ENCODE results near the gene CDKN2A. TPM values are rescaled to one million over a fixed set of nuclear protein-coding genes. Genes with fewer than 3 reads are reported as not detected.

CDKN2A gene
- polyA plus RNA-seq, 1 donor from 2014 or later: not detected

DNA sequence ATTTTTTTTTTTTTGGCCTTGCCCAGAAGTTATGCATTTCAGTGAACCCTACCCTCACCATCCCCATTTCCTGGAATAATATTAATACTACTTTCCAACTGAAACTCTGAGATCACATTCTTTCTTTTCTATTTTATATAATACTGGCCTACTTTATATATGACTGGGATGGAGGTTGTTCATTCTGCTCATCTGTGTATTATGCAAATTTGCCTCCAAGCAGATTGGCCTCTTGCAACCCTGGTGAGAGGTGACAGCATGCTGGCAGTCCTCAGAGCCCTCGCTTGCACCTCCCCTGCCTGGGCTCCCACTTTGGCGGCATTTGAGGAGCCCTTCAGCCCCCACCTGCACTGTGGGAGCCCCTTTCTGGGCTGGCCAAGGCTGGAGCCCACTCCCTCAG lies 35.4 kb downstream of the CDKN2A start:
- Histone ChIP-seq H4K20me1 (ENCODE audit: insufficient read depth) (no peaks in the 10 kb centered on the region), H3K36me3 (ENCODE audit: insufficient read depth, low read length) (no peaks in the 10 kb centered on the region), H3K79me2 (replicated peaks; ENCODE audit: insufficient read depth, low read length) (no peaks in the 10 kb centered on the region), H3F3A (ENCODE audit: insufficient read depth, low read length, poor library complexity, severe bottlenecking) (no peaks in the 10 kb centered on the region), H3K27me3 (ENCODE audit: insufficient read depth, low read depth, low read length) (peaks cover 13% of the 10 kb centered on the region), H3K9me2 (ENCODE audit: insufficient read depth, low read length) (no peaks in the 10 kb centered on the region), H3K9ac (ENCODE audit: low read length) (no peak overlapping the region), H3K4me3 (ENCODE audit: low read length) (no peak overlapping the region), H3K27ac (ENCODE audit: low read length) (no peak overlapping the region), H2AFZ (ENCODE audit: low read depth, low read length) (no peak overlapping the region), H3K4me2 (ENCODE audit: low read length) (no peak overlapping the region), H3K9me3 (ENCODE audit: low read length) (peaks cover 7% of the 10 kb centered on the region)
- no peak for TF ChIP-seq RAD21 (conservative IDR thresholded peaks at IDR 0.05)
- TF ChIP-seq TAF1 (IDR thresholded peaks at IDR 0.05; ENCODE audit: low read depth): no peak
- TF ChIP-seq MXI1 (conservative IDR thresholded peaks at IDR 0.05; ENCODE audit: poor library complexity, severe bottlenecking): no peak

- Histone ChIP-seq H3K9ac (ENCODE audit: low read length) (no peak overlapping the region), H2AFZ (ENCODE audit: low read depth, low read length) (no peak overlapping the region), H3F3A (ENCODE audit: insufficient read depth, low read length, poor library complexity, severe bottlenecking) (no peaks in the 10 kb centered on the region), H3K36me3 (ENCODE audit: insufficient read depth, low read length) (no peaks in the 10 kb centered on the region), H3K27me3 (ENCODE audit: insufficient read depth, low read depth, low read length) (no peaks in the 10 kb centered on the region), H3K79me2 (replicated peaks; ENCODE audit: insufficient read depth, low read length) (no peaks in the 10 kb centered on the region), H4K20me1 (ENCODE audit: insufficient read depth) (no peaks in the 10 kb centered on the region), H3K4me2 (ENCODE audit: low read length) (no peak overlapping the region), H3K27ac (ENCODE audit: low read length) (no peak overlapping the region), H3K9me2 (ENCODE audit: insufficient read depth, low read length) (no peaks in the 10 kb centered on the region), H3K4me3 (ENCODE audit: low read length) (no peak overlapping the region), H3K9me3 (ENCODE audit: low read length) (no peaks in the 10 kb centered on the region)
- TF ChIP-seq TAF1 (IDR thresholded peaks at IDR 0.05; ENCODE audit: low read depth) (no peak), SMC3 (conservative IDR thresholded peaks at IDR 0.05; ENCODE audit: poor library complexity) (no peak)
Observed at GRCh38 chr9:21945606-21946005, 48.6 kb downstream of the CDKN2A start.

- H3K9ac ChIP-seq (ENCODE audit: low read length): no peak overlapping the region
- H3K4me2 ChIP-seq (ENCODE audit: low read length): no peak overlapping the region
- no peaks in the 10 kb centered on the region for H3F3A ChIP-seq (ENCODE audit: insufficient read depth, low read length, poor library complexity, severe bottlenecking)
- no peak overlapping the region for H3K4me3 ChIP-seq (ENCODE audit: low read length)
- no peak overlapping the region for H2AFZ ChIP-seq (ENCODE audit: low read depth, low read length)
- no peak overlapping the region for H3K27ac ChIP-seq (ENCODE audit: low read length)
- H3K36me3 ChIP-seq (ENCODE audit: insufficient read depth, low read length): no peaks in the 10 kb centered on the region
- H3K27me3 ChIP-seq (ENCODE audit: insufficient read depth, low read depth, low read length): no peaks in the 10 kb centered on the region
- no peaks in the 10 kb centered on the region for H3K9me2 ChIP-seq (ENCODE audit: insufficient read depth, low read length)
- TF ChIP-seq EZH2 (IDR thresholded peaks at IDR 0.05; ENCODE audit: borderline replicate concordance, insufficient read depth, low read length, poor library complexity, severe bottlenecking) (no peak), RAD21 (conservative IDR thresholded peaks at IDR 0.05) (no peak), SMC3 (conservative IDR thresholded peaks at IDR 0.05; ENCODE audit: poor library complexity) (no peak), EP300 (conservative IDR thresholded peaks at IDR 0.05; ENCODE audit: poor library complexity, severe bottlenecking) (no peak), TAF1 (IDR thresholded peaks at IDR 0.05; ENCODE audit: low read depth) (no peak), CTCF (IDR thresholded peaks at IDR 0.05; ENCODE audit: poor library complexity, severe bottlenecking) (no peak), MXI1 (conservative IDR thresholded peaks at IDR 0.05; ENCODE audit: poor library complexity, severe bottlenecking) (no peak), POLR2AphosphoS5 (IDR thresholded peaks at IDR 0.05) (no peak)
- TF ChIP-seq, protein P1, sequence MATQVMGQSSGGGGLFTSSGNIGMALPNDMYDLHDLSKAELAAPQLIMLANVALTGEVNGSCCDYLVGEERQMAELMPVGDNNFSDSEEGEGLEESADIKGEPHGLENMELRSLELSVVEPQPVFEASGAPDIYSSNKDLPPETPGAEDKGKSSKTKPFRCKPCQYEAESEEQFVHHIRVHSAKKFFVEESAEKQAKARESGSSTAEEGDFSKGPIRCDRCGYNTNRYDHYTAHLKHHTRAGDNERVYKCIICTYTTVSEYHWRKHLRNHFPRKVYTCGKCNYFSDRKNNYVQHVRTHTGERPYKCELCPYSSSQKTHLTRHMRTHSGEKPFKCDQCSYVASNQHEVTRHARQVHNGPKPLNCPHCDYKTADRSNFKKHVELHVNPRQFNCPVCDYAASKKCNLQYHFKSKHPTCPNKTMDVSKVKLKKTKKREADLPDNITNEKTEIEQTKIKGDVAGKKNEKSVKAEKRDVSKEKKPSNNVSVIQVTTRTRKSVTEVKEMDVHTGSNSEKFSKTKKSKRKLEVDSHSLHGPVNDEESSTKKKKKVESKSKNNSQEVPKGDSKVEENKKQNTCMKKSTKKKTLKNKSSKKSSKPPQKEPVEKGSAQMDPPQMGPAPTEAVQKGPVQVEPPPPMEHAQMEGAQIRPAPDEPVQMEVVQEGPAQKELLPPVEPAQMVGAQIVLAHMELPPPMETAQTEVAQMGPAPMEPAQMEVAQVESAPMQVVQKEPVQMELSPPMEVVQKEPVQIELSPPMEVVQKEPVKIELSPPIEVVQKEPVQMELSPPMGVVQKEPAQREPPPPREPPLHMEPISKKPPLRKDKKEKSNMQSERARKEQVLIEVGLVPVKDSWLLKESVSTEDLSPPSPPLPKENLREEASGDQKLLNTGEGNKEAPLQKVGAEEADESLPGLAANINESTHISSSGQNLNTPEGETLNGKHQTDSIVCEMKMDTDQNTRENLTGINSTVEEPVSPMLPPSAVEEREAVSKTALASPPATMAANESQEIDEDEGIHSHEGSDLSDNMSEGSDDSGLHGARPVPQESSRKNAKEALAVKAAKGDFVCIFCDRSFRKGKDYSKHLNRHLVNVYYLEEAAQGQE (IDR thresholded peaks at IDR 0.05; ENCODE audit: borderline replicate concordance): no peak
- no peaks in the 10 kb centered on the region for H3K9me3 ChIP-seq (ENCODE audit: low read length)
- no peaks in the 10 kb centered on the region for H3K79me2 ChIP-seq (replicated peaks; ENCODE audit: insufficient read depth, low read length)
- no peaks in the 10 kb centered on the region for H4K20me1 ChIP-seq (ENCODE audit: insufficient read depth)
Observed at GRCh38 chr9:21943464-21943863, 50.7 kb downstream of the CDKN2A start.

Measured in neural cell (in vitro differentiated cells).